ENCODE data around the gene CHPF2.

- TF ChIP-seq EZH2 (IDR thresholded peaks at IDR 0.05; ENCODE audit: borderline replicate concordance) (no peak), CTCF (IDR thresholded peaks at IDR 0.05; ENCODE audit: poor library complexity) (no peak)
Measured at GRCh38 chr7:151256410-151257045, 24.2 kb downstream of the CHPF2 start.
